A549 treated with DMSO at 1 μM for 4 hours (cell line): ENCODE data around the gene CYREN. TPM values are rescaled to one million over a fixed set of nuclear protein-coding genes. Genes with fewer than 3 reads are reported as not detected.

Experiments used
- total RNA-seq: library from RNA; stranded (reverse); fragments of 200-300 nt; extraction: Qiagen RNA extraction; gene quantifications from 5 replicates; pipeline ENCODE4 v1.2.3, GENCODE V29; 2022; ENCODE audit warnings: low read depth

CYREN gene
- 61.4 to 76.1 TPM (median 73.8 TPM) in 5 replicates for total RNA-seq

GRCh38 chr7:135170274-135170997 is at the start of gene CYREN:
CYREN (minus strand) TSS chr7:135170707; CDS start chr7:135168922, 1,785 bp downstream.

GRCh38 chr7:135211179-135211945 is 40.9 kb upstream of the CYREN start, which contains the start of gene WDR91:
WDR91 (minus strand) TSS chr7:135211526; CDS start chr7:135211502, 24 bp downstream.

GRCh38 chr7:135147899-135148721 is 22.4 kb downstream of the CYREN start, which contains the start of gene TMEM140:
TMEM140 (plus strand) TSS chr7:135148072; CDS start chr7:135164442, 16,370 bp downstream.

Other genes with a start within 250 kb of the CYREN start
- 0.28 to 1.5 TPM (median 1.3 TPM) in 5 replicates for gene AGBL3, start 184.2 kb downstream of the CYREN start, total RNA-seq
- 1.3 to 1.7 TPM (median 1.4 TPM) in 5 replicates for gene TMEM140, start 22.6 kb downstream of the CYREN start, total RNA-seq
- gene WDR91, start 40.8 kb upstream of the CYREN start, total RNA-seq, result 5.7 to 8.7 TPM (median 8.4 TPM) in 5 replicates
- gene STRA8, start 63.1 kb upstream of the CYREN start, total RNA-seq, result not detected in 5 replicates